ENCODE data around the gene EFNB2. TPM values are rescaled to one million over a fixed set of nuclear protein-coding genes. Genes with fewer than 3 reads are reported as not detected.

Gene EFNB2
- total and polyA plus RNA-seq, 2 of the 8 experiments (the other 6 are each of a cell fraction or from before 2014, with no cell fraction given): 8.2 to 12.0 TPM

GRCh38 chr13:106515635-106516254 is 19.7 kb downstream of the EFNB2 start:
- H3K27ac ChIP-seq (ENCODE audit: low read depth, low read length): no peak overlapping the region
- no peak overlapping the region for H3K4me2 ChIP-seq (ENCODE audit: insufficient read depth in 1 of 2, low read depth in 2 of 2, low read length in 2 of 2)
- H3K4me3 ChIP-seq (ENCODE audit: extremely low read depth in 1 of 4, insufficient read depth in 2 of 4, low read depth in 3 of 4, low read length in 4 of 4): no peak overlapping the region
- no peak overlapping the region for H3K23ac ChIP-seq (ENCODE audit: insufficient read length)
- 92% methylated on average over 5 of the region's 5 CpGs; no CpG with 5 or more reads in 1 of the 2 experiments for WGBS, 2 experiments (ENCODE audit: extremely low coverage in 1 of 2, insufficient coverage in 1 of 2, insufficient read length in 1 of 2, insufficient replicate concordance in 2 of 2, low coverage in 1 of 2, low lambda C conversion rate in 2 of 2, missing lambda C conversion rate in 1 of 2)
- H3K4ac ChIP-seq (replicated peaks; ENCODE audit: insufficient read length, low read depth, low read length): peak overlapping the region; percentile 21
- no peaks in the 10 kb centered on the region for H3K23me2 ChIP-seq (ENCODE audit: low read depth, low read length)
- H3K4me1 ChIP-seq (replicated peaks in 1 of 4; ENCODE audit: control insufficient read depth in 3 of 4, insufficient read depth in 4 of 4, low read length in 3 of 4): peaks cover 3 to 22% (median 10%) of the 10 kb centered on the region in 4 experiments; a peak in 5 of 7 replicates
- H2BK20ac ChIP-seq (ENCODE audit: low read length): no peak overlapping the region
- ChIA-PET CTCF (ENCODE audit: partially characterized antibody) (interaction anchor here (0.6 to 1.6 kb wide), 6 partner anchors 10 to 1105 kb away, joined by 3 to 4 read pairs (median 4); partner anchors contain the start of gene EFNB2), POLR2A (ENCODE audit: partially characterized antibody) (no interaction called here)
- H3K9me3 ChIP-seq (ENCODE audit: insufficient read depth in 2 of 2, low read depth in 1 of 2, low read length in 1 of 2): no peaks in the 10 kb centered on the region
- no peaks in the 10 kb centered on the region for H3K79me1 ChIP-seq (ENCODE audit: low read depth, low read length)
- H4K91ac ChIP-seq (replicated peaks; ENCODE audit: insufficient read length, low read length): no peak overlapping the region
- H3K18ac ChIP-seq (ENCODE audit: extremely low read depth, low read length): no peak overlapping the region
- H2BK120ac ChIP-seq (replicated peaks; ENCODE audit: low read depth, low read length): no peak overlapping the region
- H4K8ac ChIP-seq (ENCODE audit: extremely low read depth, insufficient read depth, low read length): no peak overlapping the region
- H2BK5ac ChIP-seq (ENCODE audit: low read depth, low read length): no peak overlapping the region
- no peak overlapping the region for H4K5ac ChIP-seq (ENCODE audit: insufficient read length, low read depth, low read length)
- H3K36me3 ChIP-seq (ENCODE audit: control insufficient read depth in 2 of 4, insufficient read depth in 4 of 4, low read length in 3 of 4): no peaks in the 10 kb centered on the region
- H3K56ac ChIP-seq (replicated peaks; ENCODE audit: insufficient read length, low read depth, low read length): no peak overlapping the region
- H3K27me3 ChIP-seq (replicated peaks in 1 of 4; ENCODE audit: control insufficient read depth in 3 of 4, extremely low read depth in 1 of 4, insufficient read depth in 3 of 4, low read length in 3 of 4): no peaks in the 10 kb centered on the region
- H2AK5ac ChIP-seq (ENCODE audit: low read depth, low read length): no peak overlapping the region
- no peak for DNase-seq (ENCODE audit: low read depth in 1 of 2, low spot score in 2 of 2)
- H3K9ac ChIP-seq (replicated peaks in 1 of 4; ENCODE audit: extremely low read depth in 1 of 4, low read depth in 3 of 4, low read length in 3 of 4): no peak overlapping the region
- H4K20me1 ChIP-seq (replicated peaks in 1 of 2; ENCODE audit: control insufficient read depth in 1 of 2, insufficient read depth in 2 of 2, low read length in 2 of 2): peaks cover 0 to 1% of the 10 kb centered on the region in 2 experiments
- no peak for FAIRE-seq
- no peak overlapping the region for H2AFZ ChIP-seq (ENCODE audit: low read length)
- no peak overlapping the region for H2BK12ac ChIP-seq (ENCODE audit: low read depth, low read length)
- H2BK15ac ChIP-seq (ENCODE audit: low read length): no peak overlapping the region
- H3K14ac ChIP-seq (ENCODE audit: insufficient read length): no peak overlapping the region
- H3K79me2 ChIP-seq (ENCODE audit: control insufficient read depth in 1 of 2, insufficient read depth in 2 of 2, low read length in 2 of 2): peaks cover 0 to 56% of the 10 kb centered on the region in 2 experiments; a peak in 2 of 4 replicates
- TF ChIP-seq ATF3 (IDR thresholded peaks at IDR 0.05; ENCODE audit: insufficient read depth, low read depth, low read length): no peak
- TF ChIP-seq MAFK (IDR thresholded peaks at IDR 0.05; ENCODE audit: low read depth, low read length): no peak
- TF ChIP-seq RBBP5 (IDR thresholded peaks at IDR 0.05; ENCODE audit: borderline replicate concordance, low read depth, low read length): no peak

All from H1 (cell line).